ENCODE data around the gene SRPX.

DNA sequence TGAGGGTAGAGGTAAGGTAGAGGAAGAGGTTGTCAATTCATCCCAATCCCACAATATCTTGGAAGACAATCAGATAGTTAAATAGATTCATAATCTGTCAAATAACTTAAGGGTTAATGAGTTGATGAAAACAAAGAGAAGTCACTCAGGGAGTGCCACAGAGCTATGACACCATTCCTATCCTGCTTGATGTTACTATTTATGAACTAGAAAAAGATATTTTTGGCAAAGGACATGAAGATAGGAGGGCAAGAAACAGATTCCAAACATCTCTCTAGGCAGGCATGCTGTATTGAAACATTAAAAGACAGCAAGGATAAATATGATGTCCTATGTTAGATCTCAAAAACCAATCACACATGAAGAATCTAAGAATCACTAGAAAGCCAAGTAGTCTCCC, 3.5 kb upstream of the SRPX start:
- TF ChIP-seq CTCF (conservative IDR thresholded peaks at IDR 0.05) (no peak), ZFX (IDR thresholded peaks at IDR 0.05) (no peak)
